ENCODE data around the gene SFXN1. TPM values are rescaled to one million over a fixed set of nuclear protein-coding genes. Genes with fewer than 3 reads are reported as not detected.

The SFXN1 gene
- total and polyA plus RNA-seq, 2 donors (not counting 3 experiments of a cell fraction or from before 2014, with no cell fraction given): 61.7 to 69.3 TPM

GRCh38 chr5:175494264-175495183, 16.2 kb downstream of the SFXN1 start:
- H3K9me1 ChIP-seq (replicated peaks; ENCODE audit: control insufficient read depth, extremely low read depth, insufficient read depth, low read length): no peaks in the 10 kb centered on the region
- no peaks in the 10 kb centered on the region for H3K9me3 ChIP-seq (replicated peaks; ENCODE audit: control insufficient read depth, insufficient read depth, low read length)
- H3K9ac ChIP-seq (replicated peaks; ENCODE audit: extremely low read depth, insufficient read depth, low read length): no peak overlapping the region
- CTCF ChIA-PET: no interaction called here
- BruUV-seq (replicated peaks): no TSS peak
- no peaks in the 10 kb centered on the region for H3K27me3 ChIP-seq (ENCODE audit: control insufficient read depth in 2 of 2, insufficient read depth in 2 of 2, low read length in 2 of 2)
- intact Hi-C loops (cut with micrococcal nuclease) (no loop called here), dilution Hi-C loops (cut with MboI; ENCODE audit: extremely low pct_ligation_motif_present, low sequenced_read_pairs) (no loop called here)
- H3K36me3 ChIP-seq (ENCODE audit: control insufficient read depth in 2 of 2, extremely low read depth in 1 of 2, insufficient read depth in 2 of 2, low read length in 2 of 2): peaks cover 6 to 11% of the 10 kb centered on the region in 2 experiments
- no peak overlapping the region for H3K4me3 ChIP-seq (replicated peaks in 1 of 3; ENCODE audit: insufficient read depth in 1 of 3, low read depth in 1 of 3, low read length in 3 of 3)
- FAIRE-seq (no peak), DNase-seq (ENCODE audit: low read depth, low spot score) (no peak)
- H4K20me1 ChIP-seq (replicated peaks; ENCODE audit: control insufficient read depth, extremely low read depth, insufficient read depth, low read length): no peaks in the 10 kb centered on the region
- H3K79me2 ChIP-seq (ENCODE audit: control insufficient read depth, insufficient read depth, low read length): peaks cover 31% of the 10 kb centered on the region
- H3K4me1 ChIP-seq (ENCODE audit: control insufficient read depth, extremely low read depth, insufficient read depth, low read length): no peaks in the 10 kb centered on the region
- H3K27ac ChIP-seq (ENCODE audit: insufficient read depth, low read depth, low read length): no peak overlapping the region
- TF ChIP-seq POLR2AphosphoS5 (IDR thresholded peaks at IDR 0.05; ENCODE audit: insufficient read depth, low read depth, low read length) (no peak), MAX (IDR thresholded peaks at IDR 0.05; ENCODE audit: insufficient read depth, insufficient read length) (no peak), POLR2A (IDR thresholded peaks at IDR 0.05; ENCODE audit: low read depth, low read length) (no peak), MYC (IDR thresholded peaks at IDR 0.05; ENCODE audit: low read depth, low read length) (no peak), FOS (IDR thresholded peaks at IDR 0.05; ENCODE audit: borderline replicate concordance, insufficient read depth, low read length) (no peak), CTCF (IDR thresholded peaks at IDR 0.05; ENCODE audit: extremely low read depth in 1 of 2, insufficient read depth in 1 of 2, low read depth in 1 of 2, low read length in 2 of 2) (no peak), EZH2 (IDR thresholded peaks at IDR 0.05; ENCODE audit: borderline replicate concordance, low read depth, low read length, severe bottlenecking) (no peak), GATA2 (IDR thresholded peaks at IDR 0.05; ENCODE audit: insufficient read depth, insufficient read length, low read depth, low read length) (no peak), JUN (IDR thresholded peaks at IDR 0.05; ENCODE audit: borderline replicate concordance, insufficient read depth, insufficient read length, low read depth) (no peak)
- H3K4me2 ChIP-seq (ENCODE audit: insufficient read depth, low read length): no peak overlapping the region
- POLR2A ChIA-PET: no interaction called here
- no peak overlapping the region for H2AFZ ChIP-seq (ENCODE audit: low read depth, low read length)
